Neural cell (in vitro differentiated cells): ENCODE results near the gene TENT5C. TPM values are rescaled to one million over a fixed set of nuclear protein-coding genes. Genes with fewer than 3 reads are reported as not detected.

ENCODE experiments used
- H2AFZ ChIP-seq: fragments of 200-600, 300-800 bp; sonication (generic), shearing (Covaris generic); 2 replicates; pipeline ENCODE4 v1.6.0; 2014; ENCODE audit warnings: low read depth, mild to moderate bottlenecking, antibody characterized with exemption, low read length, moderate library complexity
- H3F3A ChIP-seq: fragments of 200-600 bp; shearing (Covaris generic); 2 replicates; pipeline ENCODE4 v1.6.1; 2016; ENCODE audit warnings: mild to moderate bottlenecking, moderate library complexity, mixed read lengths, antibody characterized with exemption, low read length; ENCODE audit not compliant: insufficient read depth, poor library complexity, severe bottlenecking
- H3K27ac ChIP-seq: fragments of 200-600, 300-800 bp; sonication (generic), shearing (Covaris generic); 2 replicates; pipeline ENCODE4 v1.5.1; 2014; ENCODE audit warnings: mild to moderate bottlenecking, low read length, moderate library complexity
- H3K27me3 ChIP-seq: fragments of 300-800, 200-600 bp; sonication (generic), shearing (Covaris generic); 2 replicates; pipeline ENCODE4 v1.6.0; 2014; ENCODE audit warnings: mild to moderate bottlenecking, low read depth, low read length, moderate library complexity; ENCODE audit not compliant: insufficient read depth
- H3K36me3 ChIP-seq: fragments of 300-800, 200-600 bp; sonication (generic), shearing (Covaris generic); 2 replicates; pipeline ENCODE4 v1.5.1; 2014; ENCODE audit warnings: mild to moderate bottlenecking, antibody characterized with exemption, low read length, moderate library complexity; ENCODE audit not compliant: insufficient read depth
- H3K4me2 ChIP-seq: fragments of 300-800, 200-600 bp; sonication (generic), shearing (Covaris generic); 2 replicates; pipeline ENCODE4 v1.6.0; 2014; ENCODE audit warnings: mild to moderate bottlenecking, low read length
- H3K4me3 ChIP-seq: fragments of 300-800, 200-600 bp; sonication (generic), shearing (Covaris generic); 2 replicates; pipeline ENCODE4 v1.5.1; 2014; ENCODE audit warnings: mild to moderate bottlenecking, low read length, moderate library complexity
- H3K79me2 ChIP-seq: fragments of 200-600 bp; shearing (Covaris generic); replicated peaks from 2 replicates; pipeline ENCODE4 v1.6.0; 2014; ENCODE audit warnings: mild to moderate bottlenecking, low read length, moderate library complexity; ENCODE audit not compliant: insufficient read depth
- H3K9ac ChIP-seq: fragments of 300-800, 200-600 bp; sonication (generic), shearing (Covaris generic); 2 replicates; pipeline ENCODE4 v1.6.1; 2016; ENCODE audit warnings: mild to moderate bottlenecking, low read length, mixed read lengths
- H3K9me2 ChIP-seq: fragments of 200-600 bp; shearing (Covaris generic); 2 replicates; pipeline ENCODE4 v1.6.1; 2016; ENCODE audit warnings: mild to moderate bottlenecking, low read length, mixed read lengths; ENCODE audit not compliant: insufficient read depth
- H3K9me3 ChIP-seq: fragments of 200-600, 300-800 bp; sonication (generic), shearing (Covaris generic); 2 replicates; pipeline ENCODE4 v1.6.1; 2016; ENCODE audit warnings: mild to moderate bottlenecking, mixed run types, low read length, moderate library complexity, mixed read lengths
- H4K20me1 ChIP-seq: fragments of 200-600 bp; shearing (Covaris generic); 2 replicates; pipeline ENCODE4 v1.6.1; 2016; ENCODE audit warnings: mild to moderate bottlenecking, mixed run types; ENCODE audit not compliant: insufficient read depth
- EP300 ChIP-seq: fragments of 450-650 bp; conservative IDR thresholded peaks from 2 replicates; pipeline ENCODE4 v1.6.1; 2014; ENCODE audit warnings: antibody characterized with exemption, mild to moderate bottlenecking, moderate library complexity; ENCODE audit not compliant: poor library complexity, severe bottlenecking
- EZH2 ChIP-seq: fragments of 200-600, 300-800 bp; shearing (Covaris generic), sonication (generic); IDR thresholded peaks from 2 replicates; pipeline ENCODE4 v1.6.1; 2014; ENCODE audit warnings: antibody characterized with exemption, low read length, borderline replicate concordance, mild to moderate bottlenecking; ENCODE audit not compliant: insufficient read depth, poor library complexity, severe bottlenecking
- MXI1 ChIP-seq: fragments of 450-650 bp; conservative IDR thresholded peaks from 2 replicates; pipeline ENCODE4 v1.6.1; 2014; ENCODE audit warnings: antibody characterized with exemption, mild to moderate bottlenecking; ENCODE audit not compliant: poor library complexity, severe bottlenecking
- POLR2AphosphoS5 ChIP-seq: IDR thresholded peaks from 2 replicates; pipeline ENCODE4 v1.6.1; 2012
- RAD21 ChIP-seq: fragments of 450-650 bp; conservative IDR thresholded peaks from 2 replicates; pipeline ENCODE4 v1.6.1; 2014; ENCODE audit warnings: antibody characterized with exemption, mild to moderate bottlenecking, moderate library complexity
- REST ChIP-seq: IDR thresholded peaks from 2 replicates; pipeline ENCODE4 v1.6.1; 2012; ENCODE audit warnings: borderline replicate concordance
- SMC3 ChIP-seq: fragments of 450-650 bp; conservative IDR thresholded peaks from 2 replicates; pipeline ENCODE4 v1.6.1; 2014; ENCODE audit warnings: antibody characterized with exemption, mild to moderate bottlenecking, moderate library complexity; ENCODE audit not compliant: poor library complexity
- TAF1 ChIP-seq: IDR thresholded peaks from 2 replicates; pipeline ENCODE4 v1.6.1; 2012; ENCODE audit warnings: low read depth
- polyA plus RNA-seq: library from polyadenylated mRNA; depleted of rRNA; stranded (reverse); fragments of >200 nt; gene quantifications from 2 replicates; pipeline ENCODE4 v1.2.3, GENCODE V29; 2014
- TF ChIP-seq, protein P1 (sequence below): fragments of 450-650 bp; IDR thresholded peaks from 2 replicates; pipeline ENCODE4 v1.5.1; 2014; ENCODE audit warnings: antibody characterized with exemption, mild to moderate bottlenecking, moderate library complexity; ENCODE audit not compliant: poor library complexity, severe bottlenecking

Gene TENT5C
- polyA plus RNA-seq, 1 donor from 2014 or later = 0.05 TPM

DNA sequence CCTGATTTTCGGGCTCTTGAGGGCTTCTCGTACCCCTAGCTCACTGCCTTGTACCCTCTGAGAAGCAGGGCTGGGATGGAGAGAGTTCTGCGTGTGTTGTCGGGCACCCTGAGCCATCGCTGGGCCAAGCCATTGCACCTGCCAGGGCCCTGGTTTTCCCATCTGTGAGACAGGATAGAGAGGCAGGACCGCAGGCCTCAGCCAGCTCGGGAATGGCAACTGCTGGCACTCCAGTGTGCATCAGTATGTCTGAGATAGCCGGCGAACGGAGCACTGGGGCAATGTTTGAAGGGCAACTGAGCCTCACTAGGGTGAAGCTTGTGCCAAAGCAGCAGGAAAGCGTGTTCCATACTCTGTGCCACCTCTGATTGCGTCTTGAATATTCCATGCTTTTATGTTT is 66.9 kb downstream of the TENT5C start:
- TF ChIP-seq REST (no peak), SMC3 (no peak), EP300 (no peak), POLR2AphosphoS5 (no peak), EZH2 (no peak), TAF1 (no peak), RAD21 (no peak), MXI1 (no peak)
- TF ChIP-seq, protein P1, sequence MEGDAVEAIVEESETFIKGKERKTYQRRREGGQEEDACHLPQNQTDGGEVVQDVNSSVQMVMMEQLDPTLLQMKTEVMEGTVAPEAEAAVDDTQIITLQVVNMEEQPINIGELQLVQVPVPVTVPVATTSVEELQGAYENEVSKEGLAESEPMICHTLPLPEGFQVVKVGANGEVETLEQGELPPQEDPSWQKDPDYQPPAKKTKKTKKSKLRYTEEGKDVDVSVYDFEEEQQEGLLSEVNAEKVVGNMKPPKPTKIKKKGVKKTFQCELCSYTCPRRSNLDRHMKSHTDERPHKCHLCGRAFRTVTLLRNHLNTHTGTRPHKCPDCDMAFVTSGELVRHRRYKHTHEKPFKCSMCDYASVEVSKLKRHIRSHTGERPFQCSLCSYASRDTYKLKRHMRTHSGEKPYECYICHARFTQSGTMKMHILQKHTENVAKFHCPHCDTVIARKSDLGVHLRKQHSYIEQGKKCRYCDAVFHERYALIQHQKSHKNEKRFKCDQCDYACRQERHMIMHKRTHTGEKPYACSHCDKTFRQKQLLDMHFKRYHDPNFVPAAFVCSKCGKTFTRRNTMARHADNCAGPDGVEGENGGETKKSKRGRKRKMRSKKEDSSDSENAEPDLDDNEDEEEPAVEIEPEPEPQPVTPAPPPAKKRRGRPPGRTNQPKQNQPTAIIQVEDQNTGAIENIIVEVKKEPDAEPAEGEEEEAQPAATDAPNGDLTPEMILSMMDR = no peak
- no peaks in the 10 kb centered on the region for H3K27me3 ChIP-seq
- no peak overlapping the region for H3K9ac ChIP-seq
- H3K4me2 ChIP-seq = no peak overlapping the region
- no peak overlapping the region for H2AFZ ChIP-seq
- no peaks in the 10 kb centered on the region for H3F3A ChIP-seq
- H3K27ac ChIP-seq = no peak overlapping the region
- H3K4me3 ChIP-seq = no peak overlapping the region
- no peaks in the 10 kb centered on the region for H3K36me3 ChIP-seq
- H3K9me2 ChIP-seq = no peaks in the 10 kb centered on the region
- no peaks in the 10 kb centered on the region for H3K9me3 ChIP-seq
- no peaks in the 10 kb centered on the region for H3K79me2 ChIP-seq
- H4K20me1 ChIP-seq = no peaks in the 10 kb centered on the region

DNA sequence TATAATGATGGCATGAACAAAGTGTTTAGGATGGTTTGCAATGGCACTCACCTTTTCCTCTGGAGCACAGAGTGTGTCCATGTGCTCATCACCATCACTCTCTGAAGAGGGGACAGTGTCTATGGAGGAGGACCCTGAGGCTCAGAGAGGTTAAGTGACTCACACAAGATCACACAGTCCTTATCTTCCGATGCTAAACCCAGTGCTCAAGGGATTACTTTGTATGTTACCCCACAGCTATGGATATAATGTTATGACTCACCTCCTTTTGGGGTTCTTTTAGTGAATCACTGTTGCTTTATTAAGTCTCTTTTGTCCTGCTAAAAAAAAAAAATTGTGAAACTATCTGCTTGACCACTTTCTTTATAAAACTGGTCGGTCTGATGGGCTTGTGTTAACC is 67.6 kb downstream of the TENT5C start:
- Histone ChIP-seq H3K4me3 (no peak overlapping the region), H3K36me3 (no peaks in the 10 kb centered on the region), H4K20me1 (no peaks in the 10 kb centered on the region), H3K9me3 (no peaks in the 10 kb centered on the region), H3K27me3 (no peaks in the 10 kb centered on the region), H3K9me2 (no peaks in the 10 kb centered on the region), H3K9ac (no peak overlapping the region), H3K79me2 (no peaks in the 10 kb centered on the region), H2AFZ (no peak overlapping the region), H3F3A (no peaks in the 10 kb centered on the region), H3K27ac (no peak overlapping the region), H3K4me2 (no peak overlapping the region)
- no peak for TF ChIP-seq EP300
- TF ChIP-seq RAD21 = no peak
- no peak for TF ChIP-seq TAF1
- no peak for TF ChIP-seq EZH2
- TF ChIP-seq SMC3 = no peak
- TF ChIP-seq REST = no peak
- TF ChIP-seq POLR2AphosphoS5 = no peak
- TF ChIP-seq, protein P1 = no peak
- no peak for TF ChIP-seq MXI1
